ENCODE measurements around the gene POU3F2.

Gene POU3F2

GRCh38 chr6:98831057-98831958, 3.1 kb upstream of the POU3F2 start:
- DNase-seq, result no peak

- no peak for DNase-seq
Measured at GRCh38 chr6:98831959-98832283, 2.5 kb upstream of the POU3F2 start.

GRCh38 chr6:98832284-98833056, 1.9 kb upstream of the POU3F2 start:
- DNase-seq, result no peak

GRCh38 chr6:98833057-98833306, 1.4 kb upstream of the POU3F2 start:
- DNase-seq, result no peak

- peak; percentile 20 for DNase-seq
Measured at GRCh38 chr6:98833307-98834059, 891 bp upstream of the POU3F2 start.

GRCh38 chr6:98835149-98836024, 1.0 kb downstream of the POU3F2 start:
- DNase-seq, result no peak

GRCh38 chr6:98836025-98836961, 1.9 kb downstream of the POU3F2 start:
- DNase-seq, result no peak

GRCh38 chr6:98836962-98837944, 2.9 kb downstream of the POU3F2 start:
- DNase-seq, result no peak

- no peak for DNase-seq
Measured at GRCh38 chr6:98838032-98838431, 3.7 kb downstream of the POU3F2 start.

GRCh38 chr6:98838975-98839374, 4.6 kb downstream of the POU3F2 start:
- DNase-seq, result no peak

- DNase-seq, result no peak
Measured at GRCh38 chr6:98839781-98840361, 5.5 kb downstream of the POU3F2 start.

GRCh38 chr6:98840385-98840784, 6.0 kb downstream of the POU3F2 start:
- no peak for DNase-seq

GRCh38 chr6:98840996-98841513, 6.7 kb downstream of the POU3F2 start:
- DNase-seq, result no peak

GRCh38 chr6:98841621-98842341, 7.4 kb downstream of the POU3F2 start:
- no peak for DNase-seq

GRCh38 chr6:98842342-98843180, 8.2 kb downstream of the POU3F2 start:
- no peak for DNase-seq

GRCh38 chr6:98843271-98844243, 9.2 kb downstream of the POU3F2 start:
- DNase-seq, result no peak

Measured in stimulated activated naive CD4-positive, alpha-beta T cell treated with Interleukin-2 at 50 U/mL for 16 hours (primary cell).